Right atrium auricular region (tissue), 2 donors: ENCODE measurements around the gene BRPF1. TPM values are rescaled to one million over a fixed set of nuclear protein-coding genes. Genes with fewer than 3 reads are reported as not detected.

Experiments
- DNase-seq: peaks from one replicate; pipeline ENCODE4 v3.0.0-alpha.2; 2019; ENCODE audit warnings: low spot score
- H3K27ac ChIP-seq, 2 donors: fragments of 200-600 bp; sonication (generic); 1 replicate in 1 of 2; 2 replicates in 1 of 2; pipeline ENCODE4 v1.5.1; 2016 to 2019
- H3K27me3 ChIP-seq, 2 donors: fragments of 200-600 bp; sonication (generic); one replicate each; pipeline versions ENCODE4 v1.5.1 to v1.6.0; 2017 to 2019
- H3K36me3 ChIP-seq: fragments of 200-600 bp; sonication (generic); one replicate; pipeline ENCODE4 v1.5.1; 2016
- H3K4me1 ChIP-seq, 2 donors: fragments of 200-600 bp; sonication (generic); one replicate each; pipeline versions ENCODE4 v1.5.1 to v1.6.0; 2017 to 2019
- H3K4me3 ChIP-seq, 2 donors: fragments of 200-600 bp; sonication (generic); 1 replicate in 1 of 2; 2 replicates in 1 of 2; pipeline ENCODE4 v1.5.1; 2017 to 2019; ENCODE audit warnings: mild to moderate bottlenecking in 1 of 2, moderate library complexity in 1 of 2
- H3K9me3 ChIP-seq, 2 donors: fragments of 200-600 bp; sonication (generic); one replicate each; pipeline ENCODE4 v1.5.1; 2019
- CTCF ChIP-seq, 2 donors: fragments of 200-600 bp; sonication (generic); IDR thresholded peaks; one replicate each; pipeline ENCODE4 v1.5.1; 2019; ENCODE audit warnings: antibody characterized with exemption in 2 of 2
- total RNA-seq, 2 donors: library from RNA; depleted of rRNA; stranded (reverse); fragments of >200 nt; gene quantifications; one replicate each; pipeline ENCODE4 v1.1.0, GENCODE V29; 2016

The BRPF1 gene
- total RNA-seq, 2 donors from 2014 or later = 8.8 to 15.3 TPM

GRCh38 chr3:9792405-9793160, 61.0 kb downstream of the BRPF1 start, which contains the start of the genes ARPC4 and TADA3:
Gene ARPC4 (plus strand): TSS chr3:9793082. CDS start chr3:9793122, 40 bp downstream.
Gene TADA3 (minus strand): TSS chr3:9792473. CDS start chr3:9791466, 1,007 bp downstream.
- Histone ChIP-seq H3K27ac (peak within 1 kb of the TSS; percentile 96 to 99), H3K9me3 (no peaks in the 10 kb centered on the region), H3K4me3 (peak within 1 kb of the TSS; percentile 92 to 99), H3K4me1 (peaks cover 0 to 35% of the 10 kb centered on the region in 2 donors), H3K27me3 (no peaks in the 10 kb centered on the region), H3K36me3 (peaks cover 29% of the 10 kb centered on the region)
- DNase-seq = peak; percentile 93
- TF ChIP-seq CTCF (IDR thresholded peaks at IDR 0.05) = no peak

DNA sequence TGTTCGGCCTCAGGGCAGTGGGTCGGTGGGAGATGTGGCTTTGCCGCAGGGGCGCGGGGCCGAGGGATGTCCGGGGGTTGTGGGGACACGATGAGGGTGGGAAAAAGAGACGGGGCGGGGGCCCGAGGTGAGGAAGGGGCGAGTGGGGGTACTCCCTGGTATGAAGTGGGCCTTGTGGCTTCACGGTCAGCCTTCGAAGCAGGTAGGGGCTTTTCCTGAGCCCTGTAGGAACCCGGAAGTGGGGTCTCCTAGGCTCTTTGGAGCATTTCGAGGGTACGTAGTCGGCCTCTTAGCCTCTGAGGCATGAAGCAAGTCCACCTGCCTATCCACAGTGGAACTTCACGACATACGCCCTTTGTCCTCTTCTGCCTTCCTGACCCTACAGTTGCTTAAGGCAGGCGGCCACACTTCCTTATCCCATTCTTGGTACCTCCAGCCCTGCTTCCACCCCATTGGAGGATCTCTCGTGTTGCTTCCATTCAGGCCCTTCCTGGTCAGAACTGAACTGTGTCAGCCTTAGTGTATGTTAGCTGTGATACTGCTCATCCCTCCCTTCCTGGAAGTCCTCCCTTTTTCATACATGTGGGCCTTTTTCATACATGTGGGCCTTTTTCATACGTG, 61.7 kb downstream of the BRPF1 start:
- Histone ChIP-seq H3K27ac (peak overlapping the region; percentile 96 to 99), H3K9me3 (no peaks in the 10 kb centered on the region), H3K4me1 (peaks cover 0 to 35% of the 10 kb centered on the region in 2 donors), H3K4me3 (peak overlapping the region; percentile 92 to 99), H3K27me3 (no peaks in the 10 kb centered on the region), H3K36me3 (peaks cover 35% of the 10 kb centered on the region)
- TF ChIP-seq CTCF (IDR thresholded peaks at IDR 0.05) = no peak
- no peak for DNase-seq

DNA sequence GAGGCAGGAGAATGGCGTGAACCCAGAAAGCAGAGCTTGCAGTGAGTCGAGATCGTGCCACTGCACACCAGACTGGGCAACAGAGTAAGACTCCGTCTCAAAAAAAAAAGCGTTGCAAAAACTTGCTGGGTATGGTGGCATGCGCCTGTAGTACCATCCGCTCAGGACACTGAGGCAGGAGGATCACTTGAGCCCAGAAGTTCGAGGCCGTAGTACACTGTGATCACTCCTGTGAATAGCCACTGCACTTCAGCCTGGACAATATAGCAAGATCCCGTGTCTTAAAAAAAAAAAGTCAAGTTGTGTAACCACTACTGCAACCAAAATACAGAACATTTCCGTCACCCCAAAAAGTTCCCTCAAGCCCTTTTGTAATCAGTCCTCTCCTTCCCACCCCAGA, 62.9 kb downstream of the BRPF1 start:
- peaks cover 0 to 35% of the 10 kb centered on the region in 2 donors for H3K4me1 ChIP-seq
- H3K4me3 ChIP-seq = no peak overlapping the region
- TF ChIP-seq CTCF (IDR thresholded peaks at IDR 0.05) = no peak
- no peaks in the 10 kb centered on the region for H3K27me3 ChIP-seq
- DNase-seq = no peak
- H3K9me3 ChIP-seq = no peaks in the 10 kb centered on the region
- H3K27ac ChIP-seq = no peak overlapping the region
- peaks cover 36% of the 10 kb centered on the region for H3K36me3 ChIP-seq

DNA sequence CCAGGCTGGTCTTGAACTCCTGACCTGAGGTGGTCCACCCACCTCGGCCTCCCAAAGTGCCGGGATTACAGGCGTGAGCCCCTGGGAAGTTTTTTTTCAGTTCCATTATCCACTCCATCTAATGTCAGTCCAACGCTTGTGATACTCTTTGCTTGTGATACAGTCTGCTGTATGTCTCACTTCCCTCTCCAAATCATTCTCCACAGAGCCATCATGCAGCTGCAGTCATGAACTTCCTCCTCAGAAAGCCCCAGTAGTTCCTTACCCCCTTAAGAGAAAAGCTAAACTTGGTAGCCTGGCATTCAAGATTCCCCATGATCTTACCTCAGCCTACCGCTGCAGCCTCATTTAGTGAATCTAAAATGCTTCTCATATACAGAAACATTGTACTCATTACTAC, 63.7 kb downstream of the BRPF1 start:
- Histone ChIP-seq H3K9me3 (no peaks in the 10 kb centered on the region), H3K36me3 (peaks cover 39% of the 10 kb centered on the region), H3K27me3 (no peaks in the 10 kb centered on the region), H3K4me1 (peaks cover 0 to 35% of the 10 kb centered on the region in 2 donors), H3K27ac (no peak overlapping the region), H3K4me3 (no peak overlapping the region)
- no peak for TF ChIP-seq CTCF (IDR thresholded peaks at IDR 0.05)
- no peak for DNase-seq

GRCh38 chr3:9797196-9797945, 65.8 kb downstream of the BRPF1 start:
- no peak overlapping the region for H3K4me3 ChIP-seq
- TF ChIP-seq CTCF (IDR thresholded peaks at IDR 0.05) = no peak
- no peaks in the 10 kb centered on the region for H3K27me3 ChIP-seq
- no peaks in the 10 kb centered on the region for H3K9me3 ChIP-seq
- H3K4me1 ChIP-seq = peaks cover 0 to 21% of the 10 kb centered on the region in 2 donors
- no peak for DNase-seq
- peaks cover 54% of the 10 kb centered on the region for H3K36me3 ChIP-seq
- H3K27ac ChIP-seq = no peak overlapping the region

Other genes with a start within 250 kb of the BRPF1 start
- gene LHFPL4, start 177.9 kb upstream of the BRPF1 start, total RNA-seq = not detected
- 10 to 100 TPM; 47.6 to 52.0 TPM for gene MTMR14, start 82.2 kb upstream of the BRPF1 start, total RNA-seq
- not detected for gene CPNE9, start 27.9 kb upstream of the BRPF1 start, total RNA-seq
- gene OGG1, start 18.2 kb downstream of the BRPF1 start, total RNA-seq = 10 to 100 TPM; 10.8 to 12.2 TPM
- 10 to 100 TPM; 16.4 to 40.2 TPM for gene CAMK1, start 38.2 kb downstream of the BRPF1 start, total RNA-seq
- 10 to 100 TPM; 43.6 to 57.3 TPM for gene TADA3, start 60.7 kb downstream of the BRPF1 start, total RNA-seq
- gene ARPC4, start 61.3 kb downstream of the BRPF1 start, total RNA-seq = 10 to 100 TPM; 69.0 to 89.6 TPM
- 10 to 100 TPM; 12.2 to 13.1 TPM for gene TTLL3, start 78.5 kb downstream of the BRPF1 start, total RNA-seq
- 10 to 100 TPM; 46.7 to 55.2 TPM for gene RPUSD3, start 112.3 kb downstream of the BRPF1 start, total RNA-seq
- gene CIDEC, start 148.5 kb downstream of the BRPF1 start, total RNA-seq = 10 to 100 TPM in 1 of 2 donors, 1 to 10 TPM in 1; 1.3 to 17.1 TPM
- 10 to 100 TPM; 39.8 to 44.8 TPM for gene JAGN1, start 158.9 kb downstream of the BRPF1 start, total RNA-seq
- gene IL17RE, start 171.1 kb downstream of the BRPF1 start, total RNA-seq = 1 to 10 TPM in 1 of 2 donors, under 1 TPM in 1; 0.89 to 2.6 TPM
- gene IL17RC, start 185.4 kb downstream of the BRPF1 start, total RNA-seq = 10 to 100 TPM; 32.5 to 49.1 TPM
- gene CRELD1, start 202.1 kb downstream of the BRPF1 start, total RNA-seq = 10 to 100 TPM; 63.9 to 79.0 TPM
- gene PRRT3, start 220.7 kb downstream of the BRPF1 start, total RNA-seq = 1 to 10 TPM; 1.4 to 1.9 TPM